ENCODE measurements around the gene VKORC1.

Gene VKORC1

DNA sequence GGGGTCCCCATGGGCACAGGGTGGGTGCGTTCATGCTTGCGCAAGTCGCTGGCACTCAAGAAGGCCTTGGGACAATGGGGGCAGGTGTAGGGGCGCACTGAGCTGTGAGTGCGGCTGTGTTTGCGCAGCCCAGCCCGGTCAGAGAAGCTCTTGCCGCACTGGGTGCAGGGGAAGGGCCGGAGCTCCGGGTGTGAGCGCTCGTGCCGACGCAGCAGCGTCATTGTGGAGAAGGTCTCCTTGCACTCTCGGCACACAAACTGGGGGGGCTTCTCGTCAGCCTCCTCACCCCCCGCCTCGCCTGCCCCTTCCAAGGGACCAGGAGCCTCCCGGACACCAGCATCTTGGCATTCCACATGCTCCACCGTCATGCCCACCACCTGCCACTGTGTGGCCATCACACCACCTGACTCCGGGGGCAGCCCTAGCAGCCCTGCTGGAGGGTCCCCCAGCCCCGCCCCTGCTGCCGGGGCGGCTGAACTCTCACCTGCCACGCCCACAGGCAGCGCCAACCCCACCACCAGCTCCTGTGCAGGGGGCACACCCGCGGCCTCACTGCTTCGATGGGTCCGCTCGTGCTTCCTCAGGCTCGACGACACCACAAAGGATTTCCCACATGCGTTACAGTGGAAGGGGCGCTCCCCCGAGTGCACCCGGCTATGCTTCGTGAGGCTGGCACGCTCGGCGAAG lies 33.3 kb downstream of the VKORC1 start:
- DNase-seq, result no peak

DNA sequence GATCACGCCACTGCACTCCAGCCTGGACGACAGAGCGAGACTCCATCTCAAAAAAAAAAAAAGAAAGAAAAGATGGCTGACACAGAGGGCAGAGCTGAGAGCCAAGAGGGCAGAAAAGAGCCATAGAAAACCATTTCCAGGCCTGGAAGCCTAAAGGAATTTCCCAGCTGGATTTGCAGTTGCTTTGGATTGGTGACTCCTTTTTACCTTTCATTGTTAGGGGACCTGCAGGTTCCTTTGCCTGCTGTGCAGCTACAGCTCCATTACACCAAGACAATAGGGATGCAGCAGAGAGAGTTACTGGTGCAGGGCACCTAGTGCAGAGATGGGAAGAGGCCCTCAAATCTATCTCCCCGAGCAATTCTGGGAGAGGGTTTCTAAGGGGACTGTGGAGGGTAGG lies 39.0 kb downstream of the VKORC1 start:
- no peak for DNase-seq

DNA sequence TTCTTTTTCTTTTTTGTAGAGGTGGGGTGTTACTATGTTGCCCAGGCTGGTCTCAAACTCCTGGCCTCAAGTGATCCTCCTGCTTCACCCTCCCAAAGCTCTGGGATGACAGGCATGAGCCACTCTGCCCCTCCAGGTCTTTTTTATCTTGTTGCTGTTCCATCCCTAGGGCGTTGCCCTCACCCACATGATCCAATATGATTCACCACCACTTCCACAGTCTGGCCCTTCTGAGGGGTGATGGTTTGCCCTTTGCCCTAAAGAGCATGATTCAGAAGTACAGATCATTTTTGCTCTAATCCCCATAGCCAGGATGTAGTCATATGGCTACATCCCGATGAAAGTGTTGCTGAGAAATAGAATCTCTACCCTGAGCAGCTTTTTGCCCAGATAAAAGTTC lies 42.5 kb downstream of the VKORC1 start:
- DNase-seq, result no peak

DNA sequence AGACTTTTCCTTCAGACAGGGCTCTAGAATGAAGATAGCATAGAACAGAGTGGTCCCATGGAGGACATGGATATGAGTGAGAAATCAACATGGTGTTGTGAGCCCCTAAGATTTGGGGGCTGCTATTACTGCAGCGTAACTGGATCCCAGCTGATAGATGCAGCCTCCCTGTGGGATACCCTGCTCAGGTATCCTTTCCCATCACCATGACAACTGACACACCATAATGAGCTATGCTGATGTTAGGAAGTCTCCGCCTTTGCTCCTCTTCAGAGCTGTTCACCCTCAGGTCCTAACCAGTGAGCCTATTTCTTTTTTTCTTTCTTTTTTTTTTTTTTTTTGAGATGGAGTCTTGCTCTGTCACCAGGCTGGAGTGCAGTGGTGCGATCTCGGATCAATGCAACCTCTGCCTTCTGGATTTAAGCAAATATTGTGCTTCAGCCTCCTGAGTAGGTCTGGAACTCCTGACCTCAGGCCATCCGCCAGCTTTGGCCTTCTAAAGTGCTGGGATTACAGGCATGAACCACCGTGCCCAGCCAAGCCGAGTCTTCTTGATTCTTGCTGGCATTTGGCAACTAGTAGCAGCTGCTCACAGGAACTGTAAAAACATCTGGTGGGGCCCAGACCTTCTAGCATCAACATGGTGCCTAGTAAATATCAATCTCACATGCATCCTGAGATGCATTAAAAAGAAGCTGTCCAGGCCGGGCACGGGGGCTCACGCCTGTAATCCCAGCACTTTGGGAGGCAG lies 44.1 kb downstream of the VKORC1 start:
- no peak for DNase-seq

DNA sequence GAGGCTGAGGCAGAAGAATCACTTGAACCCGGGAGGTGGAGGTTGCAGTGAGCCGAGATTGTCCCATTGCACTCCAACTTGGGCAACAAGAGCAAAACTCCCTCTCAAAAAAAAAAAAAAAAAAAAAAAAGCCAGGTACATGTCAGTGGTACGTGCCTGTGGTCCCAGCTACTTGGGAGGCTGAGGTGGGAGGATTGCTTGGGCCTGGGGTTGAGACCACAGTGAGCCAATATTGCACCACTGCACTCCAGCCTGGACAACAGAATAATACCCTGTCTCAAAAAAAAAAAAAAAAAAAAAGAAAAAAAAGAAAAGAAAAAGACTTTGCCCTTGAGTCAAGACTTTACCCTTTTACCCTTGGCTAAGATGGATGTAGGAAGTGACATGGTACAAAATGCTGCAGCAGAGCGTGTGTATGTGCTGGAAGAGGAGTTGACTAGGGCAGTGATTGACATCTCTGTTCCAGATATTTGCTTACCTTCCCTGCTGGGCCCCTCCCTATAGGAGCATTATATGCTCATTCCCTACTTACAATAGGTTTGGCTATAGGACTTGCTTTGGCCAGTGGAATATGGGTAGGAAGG lies 50.6 kb downstream of the VKORC1 start:
- DNase-seq, result no peak

DNA sequence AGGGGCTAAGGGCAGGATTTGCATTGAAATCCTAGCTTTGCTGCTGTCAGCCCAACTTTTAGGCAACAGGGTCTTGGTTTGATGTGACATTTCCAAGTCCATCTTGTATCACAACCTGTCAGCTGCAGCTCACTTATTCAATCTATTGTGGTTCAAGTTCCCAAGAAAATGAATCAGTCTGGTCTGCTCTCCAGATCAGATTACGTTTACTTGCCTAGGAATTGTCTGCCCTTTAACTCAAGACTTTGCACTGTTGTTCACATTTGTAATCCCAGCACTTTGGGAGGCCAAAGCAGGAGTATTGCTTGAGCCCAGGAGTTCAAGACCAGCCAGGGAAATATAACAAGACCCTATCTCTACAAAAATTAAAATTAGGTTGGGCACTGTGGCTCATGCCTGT lies 51.2 kb downstream of the VKORC1 start:
- no peak for DNase-seq

DNA sequence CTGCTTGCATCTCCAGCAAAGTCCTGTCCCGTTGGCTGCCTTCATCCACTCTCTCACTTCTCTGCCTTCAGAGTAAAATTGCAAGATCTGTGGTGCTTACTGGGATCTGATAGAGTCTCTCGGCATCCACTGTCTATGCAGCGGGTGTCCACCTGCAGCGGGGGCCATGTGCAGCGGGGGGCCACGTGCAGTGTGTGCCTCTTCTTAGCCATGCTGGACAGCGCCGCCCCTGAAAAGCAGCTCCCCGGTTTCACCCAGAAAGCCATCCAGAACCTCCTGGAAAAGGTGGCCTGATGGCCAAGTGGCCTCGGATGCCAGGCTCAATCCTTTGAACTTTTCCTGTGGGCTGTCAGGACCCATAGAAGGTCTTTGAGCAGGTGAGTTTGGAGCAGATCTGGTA lies 51.7 kb downstream of the VKORC1 start:
- no peak for DNase-seq

All from DMS153 (cell line).